ENCODE data around the gene HLA-DQB2.
"Not testable (repeated sequence)": the region's sequence is repeated elsewhere in the genome, so short reads cannot be mapped to it uniquely, and the experiment has no call there.

The HLA-DQB2 gene

DNA sequence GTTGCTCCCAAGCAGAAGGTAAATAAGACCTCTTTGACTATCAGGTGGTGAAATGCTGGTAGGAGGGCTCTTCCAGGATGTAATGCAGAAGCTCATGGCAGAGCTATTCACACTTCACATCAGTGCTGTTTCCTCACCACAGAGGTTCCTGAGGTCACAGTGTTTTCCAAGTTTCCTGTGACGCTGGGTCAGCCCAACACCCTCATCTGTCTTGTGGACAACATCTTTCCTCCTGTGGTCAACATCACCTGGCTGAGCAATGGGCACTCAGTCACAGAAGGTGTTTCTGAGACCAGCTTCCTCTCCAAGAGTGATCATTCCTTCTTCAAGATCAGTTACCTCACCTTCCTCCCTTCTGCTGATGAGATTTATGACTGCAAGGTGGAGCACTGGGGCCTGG, 17.7 kb downstream of the HLA-DQB2 start:
- not testable (repeated sequence) for DNase-seq (ENCODE audit: low read depth)

DNA sequence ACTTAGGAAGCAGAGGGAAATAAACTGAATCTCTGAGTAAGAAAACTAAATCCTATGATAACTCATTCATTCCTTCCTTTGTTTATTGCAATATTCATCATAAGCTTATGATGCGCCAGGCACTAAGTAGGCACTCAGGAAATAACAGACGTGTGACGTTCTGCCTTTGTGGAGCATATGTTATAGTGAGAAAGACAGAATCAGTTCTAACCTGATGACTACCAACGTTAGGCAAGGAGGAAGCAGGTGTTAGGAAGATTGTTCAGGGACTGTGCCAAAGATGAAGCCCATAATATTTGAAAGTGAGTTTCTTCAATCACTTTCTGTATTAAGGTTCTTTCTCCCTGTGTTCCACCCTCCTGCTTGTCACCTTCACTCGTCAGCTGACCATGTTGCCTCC, 18.6 kb downstream of the HLA-DQB2 start:
- DNase-seq (ENCODE audit: low read depth): no peak

DNA sequence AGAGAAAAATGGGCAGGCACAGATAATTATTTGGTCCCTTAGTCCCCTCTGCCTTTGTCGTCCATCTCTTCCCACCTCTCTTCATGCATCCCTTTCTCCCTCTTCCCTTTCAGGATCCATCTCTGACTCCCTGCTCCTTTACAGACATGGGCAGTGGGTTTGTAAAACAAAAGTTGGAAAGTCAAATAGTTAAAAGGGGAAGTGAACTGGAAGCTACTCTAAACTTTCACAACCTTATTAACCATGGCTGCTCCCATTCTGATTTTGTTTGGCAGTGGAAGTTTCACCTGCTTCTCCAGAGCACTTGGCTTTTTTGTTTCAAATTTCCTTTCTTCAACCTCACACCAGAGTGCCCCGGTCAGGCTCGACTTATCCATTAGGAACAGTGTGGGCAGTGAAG, 21.0 kb downstream of the HLA-DQB2 start:
- no peak for DNase-seq (ENCODE audit: low read depth)

DNA sequence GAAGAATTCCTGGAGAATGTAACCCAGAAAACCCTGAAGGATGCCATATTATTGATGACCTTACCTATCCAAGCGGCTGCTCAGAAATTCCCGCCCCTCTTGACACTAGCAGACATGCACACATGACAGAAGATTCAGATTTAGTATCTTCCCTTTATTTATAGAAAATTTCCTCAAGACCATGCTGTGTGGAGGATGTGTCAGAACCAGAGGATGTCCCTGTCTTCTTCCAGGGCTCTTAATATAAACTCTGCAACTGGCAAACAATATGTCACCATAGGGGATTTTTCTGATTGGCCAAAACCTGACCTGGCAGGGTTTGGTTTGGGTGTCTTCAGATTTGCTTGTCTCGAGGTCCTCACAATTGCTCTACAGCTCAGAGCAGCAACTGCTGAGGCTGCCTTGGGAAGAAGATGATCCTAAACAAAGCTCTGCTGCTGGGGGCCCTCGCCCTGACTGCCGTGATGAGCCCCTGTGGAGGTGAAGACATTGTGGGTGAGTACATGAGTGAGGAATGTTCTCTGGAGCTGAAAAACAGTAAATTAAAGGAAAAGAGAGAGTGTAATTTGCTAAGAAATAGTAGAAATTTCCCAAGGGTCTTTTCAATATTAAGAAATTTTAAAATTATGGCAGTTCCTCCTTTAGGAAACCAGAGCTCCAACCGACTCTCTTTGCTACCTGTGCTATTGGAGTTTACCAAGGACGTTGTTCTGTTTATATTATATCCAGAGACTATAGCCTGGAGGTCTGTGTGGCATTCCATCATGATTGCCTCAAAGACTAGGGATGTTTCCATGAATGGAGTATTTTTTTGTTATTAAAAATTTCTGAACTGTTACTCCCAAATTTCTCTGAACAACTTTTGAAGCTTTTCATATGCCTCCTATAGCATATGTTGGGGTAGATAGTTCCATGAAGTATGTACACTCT, 22.0 kb downstream of the HLA-DQB2 start, which contains the start of gene HLA-DQA2:
Gene HLA-DQA2 (plus strand): TSS at position 361 of the 930 bp plus-strand sequence. CDS start 53 bp downstream, at position 414.
- no peak for DNase-seq (ENCODE audit: low read depth)

DNA sequence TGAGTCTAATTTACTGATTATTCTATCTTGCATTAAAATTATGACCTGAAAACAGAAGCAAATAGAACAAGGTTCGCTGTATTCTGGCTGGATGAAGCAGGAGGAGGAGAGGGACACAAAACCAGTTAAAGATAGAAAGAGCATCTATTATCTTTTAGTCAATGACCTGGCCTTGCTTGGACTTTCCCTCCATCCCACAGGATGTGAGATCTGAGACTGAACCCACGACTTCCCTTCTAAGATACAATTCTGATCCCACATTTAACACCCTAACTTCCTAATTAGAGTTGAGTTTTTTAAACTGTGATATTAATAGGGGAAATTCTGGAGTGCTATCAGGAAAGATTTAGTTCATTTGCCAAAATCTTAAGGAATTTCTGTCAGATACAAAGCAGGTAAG, 25.2 kb downstream of the HLA-DQB2 start:
- DNase-seq (ENCODE audit: low read depth): no peak

DNA sequence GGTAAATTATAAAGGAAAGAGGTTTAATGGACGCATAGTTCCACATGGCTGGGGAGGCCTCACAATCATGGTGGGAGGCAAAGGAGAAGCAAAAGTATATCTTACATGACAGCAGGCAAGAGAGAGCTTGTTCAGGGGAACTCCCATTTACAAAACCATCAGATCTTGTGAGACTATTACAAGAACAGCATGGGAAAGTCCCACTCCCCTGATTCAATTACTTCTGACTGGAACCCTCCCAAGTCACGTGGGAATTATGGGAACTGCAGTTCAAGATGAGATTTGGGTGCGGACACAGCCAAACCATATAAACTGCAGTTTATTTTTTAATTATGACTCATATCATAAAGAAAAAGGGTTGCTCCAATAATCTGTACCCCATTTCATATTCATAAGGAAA, 44.5 kb downstream of the HLA-DQB2 start:
- DNase-seq (ENCODE audit: low read depth): no peak

DNA sequence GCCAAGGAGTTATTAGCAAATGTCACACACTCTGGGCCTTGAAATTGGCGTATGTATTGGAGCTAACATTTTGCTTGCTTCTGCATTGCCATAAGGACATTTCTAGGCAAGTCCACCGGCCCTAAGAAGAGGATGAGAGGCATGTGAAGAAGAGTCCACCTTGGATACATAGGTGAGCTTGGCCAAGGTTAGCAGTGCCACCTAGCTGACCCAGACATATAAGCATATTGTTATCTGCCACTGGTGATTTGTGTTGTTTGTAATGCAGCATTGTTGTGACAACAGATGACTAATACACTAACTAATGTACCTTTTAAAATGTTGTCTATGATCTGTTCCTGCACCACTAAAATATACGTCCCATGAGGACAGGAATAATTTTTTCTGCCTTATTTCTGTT, 46.9 kb downstream of the HLA-DQB2 start:
- no peak for DNase-seq (ENCODE audit: low read depth)

DNA sequence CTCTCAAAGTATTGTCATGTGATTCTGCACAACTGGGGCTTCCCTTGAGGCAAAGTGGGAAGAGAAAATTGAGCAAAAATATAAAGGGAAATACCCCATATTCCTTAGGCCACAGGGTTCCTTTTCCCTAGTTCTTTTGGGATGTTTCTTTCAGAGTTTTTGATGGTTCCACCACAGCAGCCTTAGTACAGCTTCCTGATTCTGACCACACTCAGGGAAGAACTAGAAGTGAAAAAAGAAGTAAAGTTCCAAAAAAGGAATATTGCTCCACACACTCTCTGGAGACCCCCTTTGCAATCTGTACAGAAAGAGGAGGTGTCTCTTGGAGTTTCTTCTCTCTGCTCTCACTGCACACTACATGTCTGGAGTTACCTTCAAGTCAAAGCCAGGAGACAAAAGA, 50.1 kb downstream of the HLA-DQB2 start:
- no peak for DNase-seq (ENCODE audit: low read depth)

DNA sequence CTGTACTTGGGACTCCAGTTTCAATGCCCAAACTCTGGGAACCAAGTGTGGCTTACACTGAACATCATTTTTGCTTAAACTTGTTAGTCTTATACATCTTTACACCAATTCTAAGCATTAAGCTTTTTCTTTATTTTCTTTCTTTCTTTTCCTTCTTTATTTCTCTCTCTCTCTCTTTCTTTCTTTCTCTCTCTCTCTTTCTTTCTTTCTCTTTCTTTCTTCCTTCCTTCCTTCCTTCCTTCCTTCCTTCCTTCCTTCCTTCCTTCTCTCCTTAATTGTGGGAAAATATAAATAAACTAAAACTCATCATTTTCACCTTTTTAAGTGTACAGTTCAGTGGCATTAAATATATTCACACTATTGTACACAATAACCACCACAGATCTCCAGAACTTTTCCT, 53.7 kb downstream of the HLA-DQB2 start:
- no peak for DNase-seq (ENCODE audit: low read depth)
